Stimulated activated CD4-positive, alpha-beta T cell treated with anti-CD3 and anti-CD28 coated beads, Interleukin-12 subunit alpha, Interleukin-12 subunit beta, amount 100 ng/mL, for 24 hours (primary cell): Measurements from ENCODE around the gene AKAP8L.
"Not testable (repeated sequence)": the region's sequence is repeated elsewhere in the genome, so short reads cannot be mapped to it uniquely, and the experiment has no call there.

ENCODE experiments used
- DNase-seq, 2 experiments: peaks; one replicate each; pipeline ENCODE4 v3.0.0-alpha.2; 2020; ENCODE audit warnings: low read depth in 2 of 2

The AKAP8L gene

GRCh38 chr19:15358918-15359317 lies 59.9 kb downstream of the AKAP8L start:
- no peak for DNase-seq

- no peak for DNase-seq
Observed at GRCh38 chr19:15357906-15358305, 60.9 kb downstream of the AKAP8L start.

- no peak for DNase-seq
Observed at GRCh38 chr19:15354566-15355296, 64.1 kb downstream of the AKAP8L start.

- no peak for DNase-seq
Observed at GRCh38 chr19:15353908-15354307, 64.9 kb downstream of the AKAP8L start.

GRCh38 chr19:15352535-15352934 lies 66.3 kb downstream of the AKAP8L start:
- DNase-seq = not testable (repeated sequence)

DNA sequence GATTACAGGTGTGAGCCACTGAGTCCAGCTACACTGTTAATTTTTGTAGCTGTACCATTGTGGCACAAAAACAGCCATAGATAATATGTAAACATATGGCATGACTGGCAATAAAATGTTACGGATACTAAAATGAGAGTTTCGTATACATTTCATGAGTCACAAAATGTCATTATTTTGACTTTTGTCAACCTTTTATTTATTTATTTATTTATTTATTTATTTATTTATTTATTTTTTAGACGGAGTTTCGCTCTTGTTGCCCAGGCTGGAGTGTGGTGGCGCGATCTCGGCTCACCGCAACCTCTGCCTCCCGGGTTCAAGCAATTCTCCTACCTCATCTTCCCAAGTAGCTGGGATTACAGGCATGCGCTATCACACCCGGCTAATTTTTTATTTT lies 77.5 kb downstream of the AKAP8L start:
- not testable (repeated sequence) for DNase-seq

- no peak for DNase-seq
Observed at GRCh38 chr19:15340086-15340485, 78.7 kb downstream of the AKAP8L start.

- DNase-seq = no peak
Observed at GRCh38 chr19:15337202-15337601, 81.6 kb downstream of the AKAP8L start.

DNA sequence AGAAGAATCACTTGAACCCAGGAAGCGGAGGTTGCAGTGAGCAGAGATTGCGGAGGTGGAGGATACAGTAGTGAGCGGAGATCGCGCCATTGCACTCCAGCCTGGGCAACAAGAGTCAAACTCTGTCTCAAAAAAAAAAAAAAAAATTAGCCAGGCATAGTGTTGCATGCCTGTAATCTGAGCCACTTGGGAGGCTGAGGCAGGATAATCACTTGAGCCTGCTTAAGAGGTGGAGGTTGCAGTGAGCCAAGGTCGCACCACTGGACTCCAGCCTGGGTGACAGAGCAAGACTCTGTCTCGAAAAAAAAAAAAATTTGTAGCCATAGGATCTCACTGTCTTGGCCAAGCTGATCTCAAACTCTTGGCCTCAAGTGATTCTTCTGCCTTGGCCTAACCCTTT lies 82.8 kb downstream of the AKAP8L start:
- not testable (repeated sequence) for DNase-seq

- DNase-seq = peak; percentile 51 to 67
Observed at GRCh38 chr19:15332311-15332996, 86.3 kb downstream of the AKAP8L start, which contains the start of gene BRD4. TSS of gene BRD4 (minus strand) at chr19:15332539. CDS start at chr19:15273099, 59,440 bp downstream.

- DNase-seq = peak; percentile 24 to 49
Observed at GRCh38 chr19:15331419-15332310, 87.1 kb downstream of the AKAP8L start.

- no peak for DNase-seq
Observed at GRCh38 chr19:15330801-15331418, 87.9 kb downstream of the AKAP8L start.
